SK-MEL-5 (cell line): ENCODE data around the gene ZNF268. TPM values are rescaled to one million over a fixed set of nuclear protein-coding genes. Genes with fewer than 3 reads are reported as not detected.

Experiments used
- small RNA-seq, 2 experiments: library from RNA; depleted of rRNA; stranded (forward); fragments of <200 nt; gene quantifications; one replicate each; pipeline ENCODE3, GENCODE V24; 2014
- total RNA-seq: library from RNA; depleted of rRNA; stranded (reverse); fragments of >200 nt; shearing (Covaris generic); gene quantifications from 2 replicates; pipeline ENCODE4 v1.2.3, GENCODE V29; 2014; rRNA removed

ZNF268 gene
- total RNA-seq, 1 experiment from 2014 or later = 35.5 TPM

Small RNA genes lying within 50 kb of the gene (small RNA-seq; reads per million reads assigned to genes)
- gene RF00019 = 0 reads per million in 2 experiments
- 0 reads per million in 2 experiments for gene RNU6-717P

Other genes starting within 250 kb of the ZNF268 start
- gene ZNF605, start 225.2 kb upstream of the ZNF268 start, total RNA-seq = 9.9 and 10.1 TPM in 2 replicates
- 9.7 and 12.9 TPM in 2 replicates for gene ZNF26, start 195.1 kb upstream of the ZNF268 start, total RNA-seq
- gene ZNF84, start 144.0 kb upstream of the ZNF268 start, total RNA-seq = 22.0 and 27.2 TPM in 2 replicates
- 21.5 and 24.8 TPM in 2 replicates for gene ZNF140, start 100.6 kb upstream of the ZNF268 start, total RNA-seq
- gene ZNF891, start 51.2 kb upstream of the ZNF268 start, total RNA-seq = 1.3 and 1.4 TPM in 2 replicates
- gene ZNF10, start 50.9 kb upstream of the ZNF268 start, total RNA-seq = 3.5 and 4.0 TPM in 2 replicates
- gene ANHX, start 54.4 kb downstream of the ZNF268 start, total RNA-seq = not detected in 2 replicates